HT1080 (cell line): ENCODE data around the gene ULK3. TPM values are rescaled to one million over a fixed set of nuclear protein-coding genes. Genes with fewer than 3 reads are reported as not detected.
"Not testable (repeated sequence)": the region's sequence is repeated elsewhere in the genome, so short reads cannot be mapped to it uniquely, and the experiment has no call there.

Source experiments
- DNase-seq: peaks from one replicate; pipeline ENCODE4 v3.0.0-alpha.2; 2015; ENCODE audit warnings: low read depth
- polyA plus RNA-seq, 2 experiments: library from polyadenylated mRNA; depleted of rRNA; stranded (reverse); fragments of >200 nt; gene quantifications; 2 replicates each; pipeline ENCODE4 v1.2.3, GENCODE V29; 2015
- total RNA-seq: library from RNA; depleted of rRNA; stranded (reverse); fragments of >200 nt; shearing (Covaris generic); gene quantifications from 2 replicates; pipeline ENCODE4 v1.2.3, GENCODE V29; 2014; rRNA removed

ULK3 gene
- 44.0 and 47.1 TPM in 2 replicates for total RNA-seq
- polyA plus RNA-seq (2015; cell fraction: cytosol; rRNA removed) = 30.8 and 32.6 TPM in 2 replicates
- polyA plus RNA-seq (2015; cell fraction: nucleus; rRNA removed) = 168 and 171 TPM in 2 replicates

DNA sequence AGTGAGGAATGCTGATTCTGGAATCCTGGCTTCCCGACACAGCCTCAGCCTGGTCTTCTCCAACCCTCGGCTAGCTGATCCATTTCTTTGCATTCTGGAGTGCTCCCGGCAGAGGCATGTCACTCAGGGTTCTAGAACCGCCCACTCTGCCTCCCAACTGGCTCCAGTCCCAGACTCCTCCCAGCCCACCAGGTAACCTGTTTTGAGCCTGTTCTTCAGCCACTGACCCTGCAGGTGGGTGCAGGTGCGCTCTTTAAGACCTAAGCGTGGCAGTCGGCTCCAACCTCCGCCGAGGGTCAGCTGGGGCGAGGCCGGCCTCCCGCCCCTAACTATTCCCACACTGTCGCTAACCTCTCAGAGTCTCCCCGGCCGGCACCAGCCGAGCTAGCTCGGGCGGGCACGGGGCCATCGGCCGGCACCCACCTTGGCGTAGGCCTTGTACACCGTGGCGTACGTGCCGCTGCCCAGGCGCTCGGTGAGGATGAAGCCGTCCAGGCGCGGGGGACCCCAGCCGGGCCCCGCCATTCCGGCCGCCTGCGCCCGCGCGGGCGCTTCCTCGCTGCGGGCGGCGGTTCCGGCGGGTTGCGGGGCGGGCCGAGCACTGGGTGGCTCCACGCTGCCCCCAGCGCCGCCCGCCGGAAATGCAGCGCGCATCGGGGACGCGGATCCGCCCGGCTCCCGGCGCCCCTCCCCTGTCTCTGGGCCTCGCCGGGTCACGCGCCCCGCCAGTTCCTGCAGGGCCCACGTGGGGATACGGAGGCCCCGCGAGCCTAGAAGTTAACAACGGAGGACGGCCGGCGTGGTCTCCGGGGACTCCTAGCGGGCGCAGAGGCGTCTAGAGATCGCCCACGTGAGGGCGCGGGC, at the start of gene ULK3:
Gene ULK3, minus strand, starts transcription at position 576 of the 864 bp plus-strand sequence. Its CDS starts 51 bp downstream, at position 525.
- DNase-seq = peak; percentile 86

DNA sequence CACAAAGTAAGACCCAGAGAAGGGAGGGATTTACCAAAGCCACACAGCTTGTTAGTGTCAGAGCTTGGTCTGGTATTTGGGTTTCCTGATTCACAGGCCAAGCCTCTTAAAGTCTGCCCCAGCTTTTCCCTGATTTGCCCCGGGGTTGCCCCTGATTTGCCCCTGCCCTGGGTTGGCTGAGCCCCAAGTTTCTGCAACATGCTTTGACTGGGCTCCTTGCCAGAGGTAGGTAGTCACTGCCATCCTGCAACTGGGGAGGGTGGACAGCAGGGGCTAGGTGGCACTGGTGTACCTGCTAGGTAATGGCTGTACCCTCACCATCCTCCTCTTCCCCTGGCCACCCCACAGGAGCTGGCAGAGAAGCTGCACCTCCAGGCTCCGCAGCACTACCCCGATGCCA, 49.4 kb upstream of the ULK3 start:
- no peak for DNase-seq

DNA sequence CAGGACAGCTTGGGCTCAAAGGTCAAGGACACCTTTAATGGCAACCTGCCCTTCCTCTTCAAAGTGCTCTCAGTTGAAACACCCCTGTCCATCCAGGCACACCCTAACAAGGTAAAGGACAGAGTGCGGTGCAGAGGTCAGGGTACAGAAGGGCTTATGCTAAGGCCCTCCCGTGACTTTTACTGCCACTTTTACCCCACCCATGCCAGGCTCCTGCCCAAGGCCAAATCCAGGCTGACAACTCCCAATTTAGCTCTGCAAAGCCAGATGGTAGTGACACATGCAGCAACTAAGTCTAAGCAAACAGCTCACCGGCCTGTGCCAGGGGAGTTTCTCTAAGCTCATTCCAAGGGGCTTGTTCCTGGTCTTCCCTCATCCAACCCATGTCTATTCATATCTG, 48.5 kb upstream of the ULK3 start:
- no peak for DNase-seq

GRCh38 chr15:74890665-74890960, 47.7 kb upstream of the ULK3 start:
- no peak for DNase-seq

DNA sequence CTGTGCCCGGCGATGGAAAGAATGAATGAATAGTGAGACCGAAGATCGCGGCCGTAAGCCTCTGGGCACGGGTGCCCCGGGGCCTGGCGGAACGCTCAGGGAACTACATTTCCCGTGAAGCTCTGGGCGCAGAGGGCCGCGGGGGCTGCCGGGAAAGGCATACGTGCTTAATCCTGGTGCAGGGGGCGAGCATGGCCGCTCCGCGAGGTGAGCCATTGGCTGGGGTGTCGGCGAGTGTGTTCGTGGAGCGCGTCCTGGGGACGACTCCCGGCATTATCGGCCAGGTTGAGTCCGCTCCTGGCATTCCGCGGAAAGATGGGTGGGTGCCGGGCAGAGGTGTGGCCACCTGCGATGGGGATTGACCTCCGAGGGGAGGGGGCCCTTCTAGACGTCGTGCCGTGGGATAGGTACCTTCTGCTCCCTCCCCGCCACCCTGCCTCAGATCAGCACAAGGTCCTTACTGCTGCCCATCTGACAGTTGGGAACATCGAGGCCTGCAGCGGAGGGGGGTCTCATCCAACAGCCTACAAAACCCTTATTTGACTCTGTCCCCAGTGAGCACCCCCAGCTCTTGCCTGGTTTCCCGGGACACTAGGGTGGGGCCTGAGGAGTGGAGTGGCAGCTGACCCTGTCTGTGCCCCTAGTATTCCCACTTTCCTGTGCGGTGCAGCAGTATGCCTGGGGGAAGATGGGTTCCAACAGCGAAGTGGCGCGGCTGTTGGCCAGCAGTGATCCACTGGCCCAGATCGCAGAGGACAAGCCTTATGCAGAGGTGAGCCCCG, 47.1 kb upstream of the ULK3 start, which contains the start of gene MPI:
Gene MPI, plus strand, starts transcription at position 160 of the 782 bp plus-strand sequence. Its CDS starts 32 bp downstream, at position 192.
- peak; percentile 77 for DNase-seq

GRCh38 chr15:74889390-74889882, 46.5 kb upstream of the ULK3 start:
- peak; percentile 55 for DNase-seq

DNA sequence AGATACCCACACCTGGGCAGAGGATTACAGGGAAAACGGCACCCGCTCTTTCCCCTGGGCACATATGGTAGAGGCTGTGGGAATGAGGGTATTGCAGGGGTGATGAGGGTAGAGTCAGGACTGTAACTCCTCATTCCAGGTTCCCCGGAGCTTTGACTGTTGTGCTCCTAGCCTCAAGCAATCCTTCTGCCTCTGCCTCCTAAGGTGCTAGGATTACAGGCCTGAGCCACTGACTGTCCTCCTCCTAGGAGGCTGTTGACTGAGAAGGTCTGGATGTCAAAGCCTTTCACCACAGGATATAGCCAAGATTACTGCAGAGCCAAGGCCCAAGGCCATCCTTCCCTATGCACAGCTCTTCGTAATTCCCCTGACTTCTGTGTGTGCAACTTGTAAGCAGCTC, 45.8 kb upstream of the ULK3 start:
- DNase-seq = no peak

DNA sequence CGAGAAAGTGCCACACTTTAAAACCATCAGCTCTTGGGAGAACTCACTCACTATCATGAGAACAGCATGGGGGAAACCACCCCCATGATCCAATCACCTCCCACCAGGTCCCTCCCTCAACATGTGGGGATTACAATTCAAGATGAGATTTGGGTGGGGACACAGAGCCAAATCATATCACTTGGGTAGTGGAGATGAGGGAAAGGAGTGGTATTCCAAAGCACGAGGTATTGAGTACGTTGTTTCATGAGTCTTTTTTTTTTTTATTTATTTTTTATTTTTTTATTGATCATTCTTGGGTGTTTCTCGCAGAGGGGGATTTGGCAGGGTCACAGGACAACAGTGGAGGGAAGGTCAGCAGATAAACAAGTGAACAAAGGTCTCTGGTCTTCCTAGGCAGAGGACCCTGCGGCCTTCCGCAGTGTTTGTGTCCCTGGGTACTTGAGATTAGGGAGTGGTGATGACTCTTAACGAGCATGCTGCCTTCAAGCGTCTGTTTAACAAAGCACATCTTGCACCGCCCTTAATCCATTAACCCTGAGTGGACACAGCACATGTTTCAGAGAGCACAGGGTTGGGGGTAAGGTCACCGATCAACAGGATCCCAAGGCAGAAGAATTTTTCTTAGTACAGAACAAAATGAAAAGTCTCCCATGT, 44.7 kb upstream of the ULK3 start:
- DNase-seq = not testable (repeated sequence)

- DNase-seq = no peak
Measured at GRCh38 chr15:74885461-74885860, 42.5 kb upstream of the ULK3 start.

GRCh38 chr15:74884428-74885223, 41.7 kb upstream of the ULK3 start:
- no peak for DNase-seq

DNA sequence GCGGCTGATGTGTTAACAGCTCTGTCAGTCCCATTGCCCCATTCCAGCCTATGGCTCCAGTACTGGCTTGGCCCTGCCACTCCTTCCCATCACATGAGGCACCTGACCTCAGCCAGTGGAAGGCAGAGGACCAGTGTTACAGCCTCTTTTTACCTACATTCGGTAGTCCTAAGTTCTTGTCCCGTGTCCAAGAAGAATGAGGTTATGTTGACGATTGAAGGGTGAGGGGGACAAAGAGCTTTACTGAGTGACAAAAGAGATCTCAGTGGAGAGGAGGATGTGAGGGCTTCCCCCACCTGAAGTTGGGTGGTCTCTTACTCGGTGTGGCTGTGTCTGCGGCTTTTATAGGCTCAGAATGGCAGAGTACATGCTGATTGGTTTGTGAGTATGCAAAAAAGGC, 39.6 kb upstream of the ULK3 start:
- DNase-seq = no peak

- DNase-seq = no peak
Measured at GRCh38 chr15:74878273-74878672, 35.3 kb upstream of the ULK3 start.

DNA sequence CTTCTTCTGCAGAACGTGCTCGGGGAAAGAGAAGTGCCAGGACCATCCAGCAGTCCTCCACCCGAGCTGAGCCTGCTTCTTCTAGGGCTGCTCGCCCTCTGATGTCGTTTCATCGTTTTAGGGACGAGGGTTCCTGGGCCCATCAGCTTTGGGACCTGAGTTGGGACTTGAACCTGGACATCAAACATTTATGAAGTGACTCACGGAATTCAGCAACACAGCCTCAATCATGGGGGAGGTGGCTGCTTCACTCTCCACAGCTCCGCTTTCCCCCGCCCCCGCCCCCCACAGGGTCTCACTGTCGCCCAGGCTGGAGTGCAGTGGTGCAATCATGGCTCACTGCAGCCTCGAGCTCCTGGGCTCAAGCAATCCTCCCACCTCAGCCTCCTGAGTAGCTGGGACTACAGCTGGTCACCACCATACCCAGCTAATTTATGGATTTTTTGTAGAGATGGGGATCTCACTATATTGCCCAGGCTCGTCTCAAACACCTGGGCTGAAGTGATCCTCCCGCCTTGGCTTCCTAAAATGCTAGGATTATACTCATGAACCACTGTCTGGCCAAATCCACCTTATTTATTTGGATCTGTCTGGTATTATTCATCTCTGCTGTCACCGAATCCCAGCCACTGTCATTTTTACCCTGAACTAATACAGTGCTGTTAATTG, 30.9 kb upstream of the ULK3 start:
- DNase-seq = peak; percentile 20

DNA sequence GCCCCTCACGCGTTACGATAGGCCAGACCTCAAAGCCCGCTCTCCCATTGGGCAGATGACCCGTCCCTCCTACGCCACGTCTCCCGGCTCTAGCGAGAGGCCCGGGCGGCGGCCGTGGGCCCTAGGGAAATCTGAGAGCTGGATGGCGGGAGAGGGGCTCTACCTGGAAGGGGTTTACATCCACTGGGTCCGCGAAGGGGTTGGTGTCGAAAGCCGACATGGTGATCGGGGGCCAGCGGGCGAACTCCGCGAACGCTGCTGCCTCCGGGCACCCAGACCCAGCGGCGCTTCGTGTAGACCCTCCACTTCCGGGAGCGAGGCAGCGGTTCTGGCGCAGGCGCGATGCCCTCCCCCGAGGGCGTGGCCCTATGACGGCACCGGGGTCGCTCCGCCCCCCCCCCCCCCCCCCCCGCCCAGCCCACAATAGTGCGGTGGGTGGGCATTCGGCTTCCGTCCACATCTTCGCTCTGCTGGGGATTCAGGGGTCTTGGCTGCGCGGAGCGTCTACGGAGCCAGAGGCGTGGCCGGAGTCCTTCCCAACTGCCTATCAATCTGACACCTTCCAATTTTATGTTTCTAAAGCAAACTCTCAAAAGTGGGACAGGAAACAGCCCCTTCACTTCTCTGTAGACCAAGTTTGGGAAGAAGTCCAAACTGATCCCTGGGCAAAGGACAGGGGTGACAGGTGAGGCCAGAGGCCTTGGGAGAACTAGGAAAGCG, 30.2 kb upstream of the ULK3 start, which contains the start of gene SCAMP2:
Gene SCAMP2, minus strand, starts transcription at position 330 of the 720 bp plus-strand sequence. Its CDS starts 110 bp downstream, at position 220.
- DNase-seq = peak; percentile 90

DNA sequence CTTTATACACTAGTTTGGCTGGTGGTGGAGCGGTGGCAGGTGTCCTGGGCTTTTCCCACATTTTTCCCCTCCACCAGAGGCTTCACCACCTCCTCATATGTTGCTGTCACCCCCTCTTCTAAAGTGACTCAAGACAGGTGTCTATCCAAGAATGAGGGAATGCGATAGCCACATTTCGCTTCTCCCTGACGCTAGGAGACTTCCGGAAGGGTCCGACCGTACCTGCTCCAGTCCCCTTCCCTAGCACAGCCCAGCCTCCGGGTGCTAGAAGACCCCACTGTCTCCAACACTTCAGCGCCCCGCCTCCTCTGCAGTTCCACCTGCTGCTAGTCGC, 29.7 kb upstream of the ULK3 start:
- no peak for DNase-seq

GRCh38 chr15:74870436-74871215, 27.7 kb upstream of the ULK3 start:
- no peak for DNase-seq

DNA sequence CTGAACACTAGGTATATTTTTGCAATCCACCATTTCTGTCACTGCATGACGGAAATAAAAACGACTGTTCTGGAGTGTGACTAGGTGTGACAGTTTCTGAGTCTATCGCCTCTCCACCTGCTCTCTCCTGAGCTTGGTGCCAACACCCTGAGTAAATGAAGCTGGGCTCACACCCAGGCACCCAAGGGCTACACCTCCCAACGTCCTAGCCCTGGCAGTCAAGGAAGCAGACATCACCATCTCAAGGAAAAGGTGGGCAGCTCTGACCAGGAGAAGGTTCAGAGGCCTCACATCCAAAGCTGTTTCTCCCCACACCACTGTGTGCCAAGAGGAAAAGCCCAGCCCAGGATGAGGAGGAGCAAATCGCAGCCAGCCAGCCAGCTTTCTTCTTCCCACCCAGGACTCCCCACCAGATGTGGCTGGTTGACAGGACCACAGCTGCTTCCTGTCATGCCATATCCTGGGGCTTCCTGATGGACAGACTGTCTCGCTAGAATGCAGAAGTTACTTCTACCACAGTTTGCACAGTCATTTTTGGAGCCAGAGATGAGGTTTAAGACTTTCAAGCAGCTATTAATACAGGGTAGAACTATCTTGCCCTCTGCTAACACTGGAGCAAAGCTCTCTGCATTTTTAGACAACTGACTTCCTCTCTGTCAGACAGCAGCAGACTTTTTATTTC, 26.9 kb upstream of the ULK3 start:
- peak; percentile 20 for DNase-seq

GRCh38 chr15:74869372-74869725, 26.4 kb upstream of the ULK3 start:
- DNase-seq = no peak
